ENCODE results near the gene TANC2. TPM values are rescaled to one million over a fixed set of nuclear protein-coding genes. Genes with fewer than 3 reads are reported as not detected.
"Not testable (repeated sequence)": the region's sequence is repeated elsewhere in the genome, so short reads cannot be mapped to it uniquely, and the experiment has no call there.

TANC2 gene
- polyA plus RNA-seq, 6 donors from 2014 or later = 0.65 to 5.2 (median 1.2) TPM

- Mint-ChIP-seq H3K27ac (peak overlapping the region in 1 of 6 donors; percentile 71), H3K4me1 (peaks cover 18 to 22% (median 18%) of the 10 kb centered on the region in 3 donors), H3K27me3 (no peaks in the 10 kb centered on the region), H3K36me3 (no peaks in the 10 kb centered on the region), H3K4me3 (no peak overlapping the region), H3K9me3 (no peaks in the 10 kb centered on the region)
- no peak for DNase-seq
- no peak for ATAC-seq (ENCODE audit: low read depth in 2 of 2)
Measured at GRCh38 chr17:62970610-62971009, 4.6 kb downstream of the TANC2 start.

DNA sequence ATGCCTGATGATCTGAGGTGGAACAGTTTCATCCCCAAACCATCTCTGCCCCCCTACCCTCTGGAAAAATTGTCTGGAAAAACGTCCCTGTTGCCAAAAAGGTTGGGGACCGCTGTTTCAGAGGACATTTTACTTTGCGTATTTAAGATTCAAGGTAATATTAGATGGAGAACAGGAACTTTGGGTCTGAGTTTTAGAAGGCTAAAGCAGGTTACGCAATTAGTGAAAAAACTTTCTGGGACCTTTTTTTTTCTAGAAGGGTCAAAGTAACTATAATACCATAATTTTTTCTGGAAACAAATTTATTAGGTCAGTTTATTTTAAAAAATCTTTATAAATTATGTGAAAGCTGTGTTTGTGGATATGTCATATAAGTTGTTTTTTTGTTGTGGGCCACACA, 5.8 kb downstream of the TANC2 start:
- no peak for ATAC-seq (ENCODE audit: low read depth in 2 of 2)
- H3K36me3 Mint-ChIP-seq = no peaks in the 10 kb centered on the region
- H3K27me3 Mint-ChIP-seq = no peaks in the 10 kb centered on the region
- peaks cover 0 to 4% (median 0%) of the 10 kb centered on the region in 7 donors for H3K9me3 Mint-ChIP-seq
- no peak for DNase-seq
- no peak overlapping the region for H3K27ac Mint-ChIP-seq
- no peak overlapping the region for H3K4me3 Mint-ChIP-seq
- H3K4me1 Mint-ChIP-seq = peaks cover 13 to 16% (median 15%) of the 10 kb centered on the region in 3 donors

DNA sequence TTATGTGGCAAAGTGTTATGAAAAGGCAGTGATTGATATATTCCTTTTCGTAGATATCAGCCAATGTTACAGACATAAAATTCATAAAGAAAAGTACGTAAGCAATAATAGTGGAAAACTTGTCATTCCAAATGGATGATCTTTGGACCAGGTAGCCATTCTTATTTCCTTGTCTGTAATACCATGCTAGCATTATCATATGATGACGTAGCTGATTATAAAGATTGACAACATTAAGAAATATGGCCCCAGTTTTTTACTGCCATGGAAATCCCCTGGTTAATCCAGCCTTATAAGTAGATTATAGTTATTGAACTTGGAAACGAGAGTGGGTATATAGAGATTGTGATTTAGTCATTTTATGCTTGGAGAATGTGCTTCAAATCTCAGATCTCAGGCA, 8.8 kb downstream of the TANC2 start:
- DNase-seq (no peak), ATAC-seq (ENCODE audit: low read depth in 2 of 2) (no peak)
- no peak overlapping the region for H3K27ac Mint-ChIP-seq
- no peaks in the 10 kb centered on the region for H3K4me1 Mint-ChIP-seq
- H3K4me3 Mint-ChIP-seq = no peak overlapping the region
- peaks cover 0 to 4% of the 10 kb centered on the region in 2 donors for H3K36me3 Mint-ChIP-seq
- no peaks in the 10 kb centered on the region for H3K27me3 Mint-ChIP-seq
- H3K9me3 Mint-ChIP-seq = peaks cover 0 to 8% (median 4%) of the 10 kb centered on the region in 7 donors

DNA sequence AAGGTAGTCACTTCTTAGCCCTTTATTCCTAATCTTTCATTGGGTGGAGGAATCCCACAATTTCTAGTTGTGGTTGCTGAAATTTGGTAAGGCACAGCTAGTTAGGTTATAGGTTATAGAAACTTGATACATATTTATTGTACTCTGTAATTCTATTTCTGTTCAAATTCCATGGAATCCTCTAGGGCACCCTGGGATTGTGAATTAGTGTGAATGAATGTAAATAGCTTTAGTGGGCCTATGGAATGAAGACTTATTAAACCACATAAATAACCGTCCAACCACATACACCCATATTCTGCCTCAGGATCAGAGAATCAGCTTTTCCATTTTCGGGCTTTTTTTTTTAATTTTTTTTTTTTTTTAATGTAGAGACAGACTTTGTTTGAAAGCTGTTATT, 9.2 kb downstream of the TANC2 start:
- Mint-ChIP-seq H3K9me3 (peaks cover 0 to 8% (median 4%) of the 10 kb centered on the region in 7 donors), H3K36me3 (peaks cover 0 to 4% of the 10 kb centered on the region in 2 donors), H3K27me3 (no peaks in the 10 kb centered on the region), H3K27ac (no peak overlapping the region), H3K4me3 (no peak overlapping the region), H3K4me1 (no peaks in the 10 kb centered on the region)
- DNase-seq (no peak), ATAC-seq (ENCODE audit: low read depth in 2 of 2) (no peak)

DNA sequence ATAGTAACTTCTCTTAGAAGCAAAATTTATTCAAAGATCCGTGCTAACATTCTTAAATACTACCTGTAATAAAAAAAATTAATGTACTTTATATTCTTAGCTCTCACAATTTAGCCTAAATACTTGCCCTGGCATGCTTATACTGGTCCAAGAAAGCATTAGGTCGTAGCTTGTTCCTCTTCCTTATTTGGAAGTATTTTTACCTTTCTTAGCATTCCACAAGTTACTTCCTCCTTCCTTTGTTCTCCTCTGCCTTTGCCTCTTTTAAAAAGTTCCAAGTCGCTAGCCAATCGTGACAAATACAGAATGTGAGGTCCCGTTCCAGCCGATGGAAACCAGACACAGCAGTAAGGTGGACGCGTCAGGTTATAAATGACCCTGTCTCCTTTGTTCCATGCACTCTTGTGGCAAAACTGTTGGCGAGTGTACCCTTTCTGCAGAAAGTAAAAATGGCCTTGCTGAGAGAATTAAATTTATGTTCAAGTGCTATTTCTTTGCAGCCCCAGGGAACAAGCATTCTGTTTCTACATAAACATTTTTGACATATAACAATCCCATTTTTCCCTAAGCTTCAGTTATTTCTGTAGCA, 10.7 kb downstream of the TANC2 start:
- ATAC-seq (ENCODE audit: low read depth in 2 of 2); H3K36me3 Mint-ChIP-seq; H3K4me1 Mint-ChIP-seq; H3K4me3 Mint-ChIP-seq; DNase-seq; H3K27ac Mint-ChIP-seq; H3K27me3 Mint-ChIP-seq; H3K9me3 Mint-ChIP-seq: not testable (repeated sequence)

- peaks cover 4 to 33% (median 11%) of the 10 kb centered on the region in 7 donors for H3K9me3 Mint-ChIP-seq
- no peak overlapping the region for H3K4me3 Mint-ChIP-seq
- ATAC-seq (ENCODE audit: low read depth in 2 of 2) (no peak), DNase-seq (no peak)
- H3K4me1 Mint-ChIP-seq = no peaks in the 10 kb centered on the region
- H3K27ac Mint-ChIP-seq = no peak overlapping the region
- H3K27me3 Mint-ChIP-seq = no peaks in the 10 kb centered on the region
- H3K36me3 Mint-ChIP-seq = peaks cover 4 to 14% of the 10 kb centered on the region in 2 donors
Measured at GRCh38 chr17:62980842-62981241, 14.8 kb downstream of the TANC2 start.

GRCh38 chr17:62981933-62982332, 15.9 kb downstream of the TANC2 start:
- DNase-seq (no peak), ATAC-seq (ENCODE audit: low read depth in 2 of 2) (no peak)
- Mint-ChIP-seq H3K27ac (no peak overlapping the region), H3K27me3 (no peaks in the 10 kb centered on the region), H3K4me3 (no peak overlapping the region), H3K9me3 (peaks cover 4 to 35% (median 11%) of the 10 kb centered on the region in 7 donors), H3K36me3 (peaks cover 4 to 14% of the 10 kb centered on the region in 2 donors), H3K4me1 (no peaks in the 10 kb centered on the region)

DNA sequence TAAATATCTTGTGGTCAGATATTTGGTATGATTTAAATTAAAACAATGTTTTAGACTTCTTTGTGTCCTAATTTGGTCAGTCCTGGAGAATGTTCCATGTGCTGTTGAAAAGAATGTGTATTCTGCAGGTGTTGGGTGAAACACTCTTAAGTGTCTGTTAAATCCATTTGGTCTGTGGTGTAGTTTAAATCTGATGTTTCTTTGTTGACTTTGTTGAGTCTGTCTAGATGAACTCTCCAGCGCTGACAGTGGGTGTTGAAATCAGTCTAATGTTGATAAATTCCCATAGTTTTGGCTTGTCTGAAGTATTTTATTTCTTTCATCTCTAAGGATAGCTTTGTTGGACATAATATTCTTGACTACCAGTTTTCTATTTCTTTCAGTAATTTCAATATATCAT, 18.8 kb downstream of the TANC2 start:
- Mint-ChIP-seq H3K27me3 (no peaks in the 10 kb centered on the region), H3K4me1 (no peaks in the 10 kb centered on the region), H3K9me3 (peaks cover 0 to 30% (median 11%) of the 10 kb centered on the region in 7 donors), H3K36me3 (peaks cover 0 to 14% of the 10 kb centered on the region in 2 donors), H3K4me3 (no peak overlapping the region), H3K27ac (no peak overlapping the region)
- ATAC-seq (ENCODE audit: low read depth in 2 of 2) = no peak
- no peak for DNase-seq

DNA sequence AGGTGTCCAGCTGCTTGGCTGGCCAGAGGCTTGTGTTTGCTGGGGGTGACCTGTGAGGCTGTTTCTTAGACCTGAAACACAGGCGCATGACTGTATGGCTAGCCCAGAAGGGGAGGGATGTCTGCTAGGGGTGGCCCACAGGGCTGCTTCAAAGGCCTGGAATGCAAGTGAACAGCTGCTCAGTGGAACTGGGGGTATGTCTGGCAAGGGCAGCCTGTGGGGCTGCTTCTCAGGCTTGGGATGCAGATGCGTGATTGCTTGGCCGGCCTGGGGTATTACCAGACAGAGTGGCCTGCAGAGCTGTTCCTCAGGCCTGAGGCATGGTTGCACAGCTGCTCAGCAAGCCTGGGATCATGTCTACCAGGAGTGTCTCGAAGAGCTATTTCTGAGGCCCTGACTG, 20.5 kb downstream of the TANC2 start:
- no peak for DNase-seq
- Mint-ChIP-seq H3K4me3 (peak overlapping the region in 1 of 8 donors; percentile 7), H3K36me3 (peaks cover 0 to 14% of the 10 kb centered on the region in 2 donors), H3K27ac (peak overlapping the region in 1 of 6 donors; percentile 30), H3K4me1 (no peaks in the 10 kb centered on the region), H3K27me3 (no peaks in the 10 kb centered on the region), H3K9me3 (peaks cover 0 to 30% (median 11%) of the 10 kb centered on the region in 7 donors)
- no peak for ATAC-seq (ENCODE audit: low read depth in 2 of 2)

GRCh38 chr17:62987136-62987535, 21.1 kb downstream of the TANC2 start:
- peak overlapping the region in 1 of 8 donors; percentile 17 for H3K4me3 Mint-ChIP-seq
- DNase-seq = no peak
- no peak overlapping the region for H3K27ac Mint-ChIP-seq
- no peaks in the 10 kb centered on the region for H3K4me1 Mint-ChIP-seq
- ATAC-seq (ENCODE audit: low read depth in 2 of 2) = no peak
- H3K36me3 Mint-ChIP-seq = peaks cover 0 to 14% of the 10 kb centered on the region in 2 donors
- H3K9me3 Mint-ChIP-seq = peaks cover 0 to 30% (median 11%) of the 10 kb centered on the region in 7 donors
- H3K27me3 Mint-ChIP-seq = no peaks in the 10 kb centered on the region

DNA sequence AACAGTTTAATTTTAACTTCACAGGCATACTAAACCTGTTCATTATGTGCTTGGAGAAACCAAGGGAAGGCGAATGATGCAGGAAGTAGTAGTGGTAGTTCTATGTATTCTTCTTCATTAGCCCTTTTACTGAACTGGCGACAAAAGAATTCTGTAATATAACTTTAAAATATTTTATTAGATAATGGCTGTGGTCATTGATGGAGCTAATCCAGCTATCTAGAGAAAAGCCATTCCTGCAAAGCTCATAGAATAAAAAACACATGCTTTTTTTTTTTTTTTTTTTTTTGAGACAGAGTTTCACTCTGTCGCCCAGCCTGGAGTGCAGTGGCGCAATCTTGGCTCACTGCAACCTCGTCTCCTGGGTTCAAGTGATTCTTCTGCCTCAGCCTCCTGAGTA, 23.5 kb downstream of the TANC2 start:
- Mint-ChIP-seq H3K9me3 (peaks cover 0 to 19% (median 3%) of the 10 kb centered on the region in 7 donors), H3K4me3 (no peak overlapping the region), H3K4me1 (no peaks in the 10 kb centered on the region), H3K36me3 (peaks cover 0 to under 1% of the 10 kb centered on the region in 2 donors), H3K27me3 (no peaks in the 10 kb centered on the region), H3K27ac (no peak overlapping the region)
- no peak for ATAC-seq (ENCODE audit: low read depth in 2 of 2)
- no peak for DNase-seq

- Mint-ChIP-seq H3K36me3 (no peaks in the 10 kb centered on the region), H3K27ac (peak overlapping the region in 1 of 6 donors; percentile 41), H3K27me3 (no peaks in the 10 kb centered on the region), H3K4me3 (no peak overlapping the region), H3K4me1 (peaks cover 0 to 17% (median 9%) of the 10 kb centered on the region in 3 donors), H3K9me3 (peaks cover 0 to 2% (median 0%) of the 10 kb centered on the region in 7 donors)
- ATAC-seq (ENCODE audit: low read depth in 2 of 2) (no peak), DNase-seq (no peak)
Measured at GRCh38 chr17:62994931-62995330, 28.9 kb downstream of the TANC2 start.

DNA sequence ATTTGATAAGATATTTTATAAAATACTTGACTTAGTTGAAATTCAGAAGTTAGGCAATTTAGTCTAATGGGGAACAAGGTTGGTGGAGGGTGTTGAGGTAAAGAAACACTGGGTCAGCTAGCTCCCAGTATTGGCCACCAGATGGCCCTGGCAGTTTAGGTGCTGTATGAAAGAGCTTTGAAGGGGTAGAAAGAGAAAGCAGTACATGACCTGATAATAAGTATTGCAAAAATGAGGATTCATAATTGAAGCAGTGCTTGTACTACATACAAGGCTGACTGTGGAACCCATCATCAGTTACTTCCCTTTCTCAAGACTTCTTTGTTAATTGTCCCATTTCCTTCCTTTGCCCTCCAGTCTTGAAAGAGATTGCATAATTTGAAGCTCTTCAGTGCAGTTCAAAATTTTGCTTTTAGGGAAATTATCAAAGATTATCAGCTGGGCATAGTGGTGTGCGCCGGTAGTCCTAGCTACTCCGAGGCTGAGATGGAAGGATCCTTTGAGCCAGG, 29.4 kb downstream of the TANC2 start:
- ATAC-seq (ENCODE audit: low read depth in 2 of 2) = peak in 1 of 2 donors; percentile 37

GRCh38 chr17:62996221-62996620, 30.2 kb downstream of the TANC2 start:
- Mint-ChIP-seq H3K27me3 (no peaks in the 10 kb centered on the region), H3K36me3 (no peaks in the 10 kb centered on the region), H3K27ac (no peak overlapping the region), H3K4me3 (no peak overlapping the region), H3K9me3 (peaks cover 0 to 2% (median 0%) of the 10 kb centered on the region in 7 donors), H3K4me1 (peaks cover 0 to 17% (median 9%) of the 10 kb centered on the region in 3 donors)
- DNase-seq = no peak
- ATAC-seq (ENCODE audit: low read depth in 2 of 2) = no peak

More for the DNA sequence above, 29.4 kb downstream of the TANC2 start:
- Mint-ChIP-seq H3K9me3 (peaks cover 0 to 2% (median 0%) of the 10 kb centered on the region in 7 donors), H3K27ac (no peak overlapping the region), H3K27me3 (no peaks in the 10 kb centered on the region), H3K4me3 (no peak overlapping the region), H3K36me3 (no peaks in the 10 kb centered on the region), H3K4me1 (peaks cover 0 to 17% (median 9%) of the 10 kb centered on the region in 3 donors)
- DNase-seq = no peak
